Astrocyte (in vitro differentiated cells and primary cell): ENCODE results near the gene GSE1. TPM values are rescaled to one million over a fixed set of nuclear protein-coding genes. Genes with fewer than 3 reads are reported as not detected.

ENCODE experiments used
- DNase-seq: peaks from one replicate; pipeline ENCODE4 v3.0.0-alpha.2; 2010; ENCODE audit warnings: low read depth
- FAIRE-seq: peaks from 2 replicates; lab custom pipeline; 2011; peaks lifted over from hg19 to GRCh38; lab: Jason Lieb, UNC
- H2AFZ ChIP-seq: 2 replicates; pipeline ENCODE4 v1.6.0; 2012; ENCODE audit warnings: low read depth, low read length, inconsistent platforms
- H3K27ac ChIP-seq: 2 replicates; pipeline ENCODE4 v1.5.1; 2011; ENCODE audit warnings: low read depth, low read length, inconsistent platforms
- H3K27me3 ChIP-seq: 2 replicates; pipeline ENCODE4 v1.6.0; 2011; ENCODE audit warnings: low read length, inconsistent platforms; ENCODE audit not compliant: insufficient read depth
- H3K36me3 ChIP-seq: 2 replicates; pipeline ENCODE4 v1.5.1; 2011; ENCODE audit warnings: low read length, inconsistent platforms; ENCODE audit not compliant: insufficient read depth
- H3K4me1 ChIP-seq: 2 replicates; pipeline ENCODE4 v1.5.1; 2011; ENCODE audit warnings: low read length, inconsistent platforms; ENCODE audit not compliant: insufficient read depth
- H3K4me2 ChIP-seq: 2 replicates; pipeline ENCODE4 v1.6.0; 2012; ENCODE audit warnings: low read length, inconsistent platforms
- H3K4me3 ChIP-seq: 2 replicates; pipeline ENCODE4 v1.5.1; 2011; ENCODE audit warnings: low read depth, mild to moderate bottlenecking, low read length, inconsistent platforms; ENCODE audit not compliant: insufficient read depth
- H3K79me2 ChIP-seq: 2 replicates; pipeline ENCODE4 v1.6.0; 2012; ENCODE audit warnings: mild to moderate bottlenecking, low read length, inconsistent platforms; ENCODE audit not compliant: insufficient read depth
- H3K9ac ChIP-seq: 2 replicates; pipeline ENCODE4 v1.6.0; 2012; ENCODE audit warnings: mild to moderate bottlenecking, low read length, inconsistent platforms
- H3K9me3 ChIP-seq: 2 replicates; pipeline ENCODE4 v1.5.1; 2012; ENCODE audit warnings: low read depth, mild to moderate bottlenecking, low read length, inconsistent platforms; ENCODE audit not compliant: insufficient read depth
- H4K20me1 ChIP-seq: 2 replicates; pipeline ENCODE4 v1.6.0; 2012; ENCODE audit warnings: low read length, inconsistent platforms; ENCODE audit not compliant: insufficient read depth
- H3K27ac Mint-ChIP-seq: one replicate; pipeline ENCODE4 v1.8.0; 2021; ENCODE audit warnings: mild to moderate bottlenecking, mixed read lengths; ENCODE audit not compliant: unreplicated experiment
- H3K27me3 Mint-ChIP-seq: one replicate; pipeline ENCODE4 v1.8.0; 2021; ENCODE audit warnings: low read depth, mixed read lengths; ENCODE audit not compliant: unreplicated experiment
- H3K36me3 Mint-ChIP-seq: one replicate; pipeline ENCODE4 v1.8.0; 2021; ENCODE audit warnings: low read depth, mixed read lengths; ENCODE audit not compliant: unreplicated experiment
- H3K4me1 Mint-ChIP-seq: one replicate; pipeline ENCODE4 v1.8.0; 2021; ENCODE audit warnings: low read depth, mixed read lengths; ENCODE audit not compliant: unreplicated experiment
- H3K4me3 Mint-ChIP-seq: one replicate; pipeline ENCODE4 v1.8.0; 2021; ENCODE audit warnings: mild to moderate bottlenecking, moderate library complexity, mixed read lengths; ENCODE audit not compliant: unreplicated experiment
- H3K9me3 Mint-ChIP-seq: one replicate; pipeline ENCODE4 v1.8.0; 2021; ENCODE audit warnings: mild to moderate bottlenecking, mixed read lengths; ENCODE audit not compliant: unreplicated experiment
- EZH2 ChIP-seq: IDR thresholded peaks from 2 replicates; pipeline ENCODE4 v1.6.1; 2012; ENCODE audit warnings: mild to moderate bottlenecking, low read length, inconsistent platforms; ENCODE audit not compliant: insufficient read depth
- total RNA-seq: library from RNA; stranded (reverse); gene quantifications from 2 replicates; pipeline ENCODE4 v1.2.1, GENCODE V29; 2021
- TF ChIP-seq, protein P1 (sequence below): IDR thresholded peaks from 2 replicates; pipeline ENCODE4 v1.5.1; 2011; ENCODE audit warnings: low read depth, mild to moderate bottlenecking, inconsistent platforms, low read length, moderate library complexity; ENCODE audit not compliant: insufficient read depth

GSE1 gene
- total RNA-seq, 1 donor from 2014 or later = 35.0 TPM

DNA sequence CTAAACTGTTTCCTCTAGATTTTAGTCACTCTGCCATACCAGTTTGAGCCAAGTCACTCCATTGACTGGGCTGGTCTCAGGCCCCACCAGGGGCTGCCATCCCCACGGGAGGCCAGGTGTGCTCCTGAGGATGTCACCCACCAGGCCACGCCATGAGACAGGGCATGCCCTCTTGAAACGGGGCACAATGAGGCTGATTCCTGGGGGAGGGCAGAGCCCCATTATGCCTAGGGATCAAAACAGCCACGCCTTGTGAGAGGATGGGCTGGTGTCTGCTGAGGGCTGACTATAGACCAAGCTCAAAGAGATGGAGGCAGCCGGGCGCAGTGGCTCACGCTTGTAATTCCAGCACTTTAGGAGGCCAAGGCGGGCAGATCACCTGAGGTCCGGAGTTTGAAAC, 54.1 kb downstream of the GSE1 start:
- Histone ChIP-seq H3K9me3 (no peaks in the 10 kb centered on the region), H4K20me1 (peaks cover 33% of the 10 kb centered on the region), H3K79me2 (no peaks in the 10 kb centered on the region), H3K27ac (no peak overlapping the region), H3K27me3 (no peaks in the 10 kb centered on the region), H2AFZ (no peak overlapping the region), H3K4me1 (no peaks in the 10 kb centered on the region), H3K4me3 (no peak overlapping the region), H3K36me3 (peaks cover 15% of the 10 kb centered on the region), H3K9ac (no peak overlapping the region), H3K4me2 (no peak overlapping the region)
- Mint-ChIP-seq H3K36me3 (peaks cover 37% of the 10 kb centered on the region), H3K27ac (no peak overlapping the region), H3K4me3 (no peak overlapping the region), H3K9me3 (no peaks in the 10 kb centered on the region), H3K4me1 (peaks cover 5% of the 10 kb centered on the region), H3K27me3 (no peaks in the 10 kb centered on the region)
- no peak for TF ChIP-seq EZH2
- TF ChIP-seq, protein P1, sequence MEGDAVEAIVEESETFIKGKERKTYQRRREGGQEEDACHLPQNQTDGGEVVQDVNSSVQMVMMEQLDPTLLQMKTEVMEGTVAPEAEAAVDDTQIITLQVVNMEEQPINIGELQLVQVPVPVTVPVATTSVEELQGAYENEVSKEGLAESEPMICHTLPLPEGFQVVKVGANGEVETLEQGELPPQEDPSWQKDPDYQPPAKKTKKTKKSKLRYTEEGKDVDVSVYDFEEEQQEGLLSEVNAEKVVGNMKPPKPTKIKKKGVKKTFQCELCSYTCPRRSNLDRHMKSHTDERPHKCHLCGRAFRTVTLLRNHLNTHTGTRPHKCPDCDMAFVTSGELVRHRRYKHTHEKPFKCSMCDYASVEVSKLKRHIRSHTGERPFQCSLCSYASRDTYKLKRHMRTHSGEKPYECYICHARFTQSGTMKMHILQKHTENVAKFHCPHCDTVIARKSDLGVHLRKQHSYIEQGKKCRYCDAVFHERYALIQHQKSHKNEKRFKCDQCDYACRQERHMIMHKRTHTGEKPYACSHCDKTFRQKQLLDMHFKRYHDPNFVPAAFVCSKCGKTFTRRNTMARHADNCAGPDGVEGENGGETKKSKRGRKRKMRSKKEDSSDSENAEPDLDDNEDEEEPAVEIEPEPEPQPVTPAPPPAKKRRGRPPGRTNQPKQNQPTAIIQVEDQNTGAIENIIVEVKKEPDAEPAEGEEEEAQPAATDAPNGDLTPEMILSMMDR = no peak
- FAIRE-seq = no peak
- DNase-seq = no peak

DNA sequence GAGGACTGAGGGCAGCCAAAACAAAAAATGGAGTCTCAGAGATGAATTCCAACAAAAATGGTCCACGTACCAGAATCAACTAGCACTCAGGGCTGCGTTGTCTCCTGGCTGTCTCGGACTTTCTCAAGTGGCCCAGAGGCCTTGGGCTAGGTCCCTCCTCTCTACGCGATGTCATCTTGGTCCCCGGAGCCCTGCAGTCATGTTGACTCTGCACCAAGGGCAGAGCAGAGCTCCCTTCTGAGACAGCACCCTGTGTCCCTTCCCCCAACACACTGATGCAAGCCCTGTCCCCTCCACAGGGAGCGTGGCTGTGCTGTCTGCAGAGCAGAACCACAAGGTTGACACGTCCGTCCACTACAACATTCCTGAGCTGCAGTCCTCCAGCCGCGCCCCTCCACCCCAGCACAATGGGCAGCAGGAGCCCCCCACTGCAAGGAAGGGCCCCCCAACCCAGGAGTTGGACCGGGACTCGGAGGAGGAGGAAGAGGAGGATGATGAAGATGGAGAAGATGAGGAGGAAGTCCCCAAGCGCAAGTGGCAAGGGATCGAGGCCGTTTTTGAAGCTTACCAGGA, 54.8 kb downstream of the GSE1 start:
- Mint-ChIP-seq H3K27me3 (no peaks in the 10 kb centered on the region), H3K4me3 (no peak overlapping the region), H3K9me3 (no peaks in the 10 kb centered on the region), H3K27ac (no peak overlapping the region), H3K36me3 (peaks cover 36% of the 10 kb centered on the region), H3K4me1 (peaks cover 5% of the 10 kb centered on the region)
- no peak overlapping the region for H3K4me3 ChIP-seq
- TF ChIP-seq EZH2 = no peak
- TF ChIP-seq, protein P1 = no peak
- H2AFZ ChIP-seq = no peak overlapping the region
- DNase-seq = no peak
- H3K27me3 ChIP-seq = no peaks in the 10 kb centered on the region
- no peaks in the 10 kb centered on the region for H3K9me3 ChIP-seq
- no peaks in the 10 kb centered on the region for H3K79me2 ChIP-seq
- no peaks in the 10 kb centered on the region for H3K4me1 ChIP-seq
- no peak overlapping the region for H3K9ac ChIP-seq
- H3K27ac ChIP-seq = no peak overlapping the region
- FAIRE-seq = no peak
- no peak overlapping the region for H3K4me2 ChIP-seq
- peaks cover 15% of the 10 kb centered on the region for H3K36me3 ChIP-seq
- H4K20me1 ChIP-seq = peaks cover 30% of the 10 kb centered on the region

DNA sequence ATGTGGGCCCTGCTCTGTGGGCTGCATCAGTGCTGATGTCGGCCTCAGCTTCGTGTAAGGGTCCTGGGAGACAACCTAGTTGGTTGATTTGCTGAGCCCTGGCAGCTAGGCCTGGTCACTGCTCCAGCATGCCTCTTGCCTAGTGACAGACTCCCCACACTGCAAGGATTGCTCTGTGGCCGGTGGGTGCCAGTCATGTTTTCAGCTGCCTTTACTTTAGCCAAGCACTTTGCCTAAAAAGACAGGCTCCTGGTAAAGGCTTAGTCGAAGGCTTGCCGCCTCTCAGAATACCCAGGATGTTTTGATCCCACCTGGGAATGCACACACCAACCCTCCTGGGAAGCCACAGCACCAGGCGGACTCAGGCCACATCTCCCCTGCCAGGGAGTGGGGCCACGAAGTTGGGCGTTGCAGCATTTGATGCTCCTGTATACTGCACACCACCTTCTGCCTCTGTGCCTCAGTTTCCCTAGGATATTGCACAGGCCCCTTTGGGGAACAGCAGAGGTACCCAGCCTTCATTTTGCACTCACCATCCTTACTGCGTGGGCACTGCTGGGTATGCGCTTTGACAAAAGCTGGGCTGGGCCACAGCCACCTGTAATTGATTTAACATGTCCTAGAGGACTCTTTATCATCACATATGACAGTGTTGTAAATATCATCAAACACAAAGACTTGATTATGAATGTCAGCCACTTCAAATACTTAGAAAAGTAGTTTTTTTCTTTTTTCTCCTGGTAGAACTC, 55.7 kb downstream of the GSE1 start:
- Histone ChIP-seq H3K27me3 (no peaks in the 10 kb centered on the region), H3K4me1 (peaks cover 4% of the 10 kb centered on the region), H3K9me3 (no peaks in the 10 kb centered on the region), H3K36me3 (peaks cover 15% of the 10 kb centered on the region), H2AFZ (no peak overlapping the region), H4K20me1 (peaks cover 31% of the 10 kb centered on the region), H3K9ac (no peak overlapping the region), H3K4me3 (no peak overlapping the region), H3K79me2 (no peaks in the 10 kb centered on the region), H3K4me2 (no peak overlapping the region), H3K27ac (no peak overlapping the region)
- H3K36me3 Mint-ChIP-seq = peaks cover 34% of the 10 kb centered on the region
- TF ChIP-seq EZH2 = no peak
- TF ChIP-seq, protein P1 = no peak
- FAIRE-seq (no peak), DNase-seq (no peak)
- no peak overlapping the region for H3K4me3 Mint-ChIP-seq
- H3K4me1 Mint-ChIP-seq = peaks cover 5% of the 10 kb centered on the region
- H3K9me3 Mint-ChIP-seq = no peaks in the 10 kb centered on the region
- H3K27ac Mint-ChIP-seq = no peak overlapping the region
- H3K27me3 Mint-ChIP-seq = no peaks in the 10 kb centered on the region
